SK-N-SH (cell line): Measurements from ENCODE around the gene TMEM117. TPM values are rescaled to one million over a fixed set of nuclear protein-coding genes. Genes with fewer than 3 reads are reported as not detected.

Experiments used
- CTCF ChIA-PET: fragments of 300-600, 350-600 bp; formaldehyde crosslinking; extraction: SDS; loops from one replicate; lab custom pipeline; 2021; lab: Yijun Ruan, JAX
- POLR2A ChIA-PET: fragments of 350-600 bp; sonication (Branson Sonifier 250); formaldehyde crosslinking; extraction: SDS; loops from one replicate; lab custom pipeline; 2020; ENCODE audit warnings: antibody characterized with exemption, inconsistent platforms; lab: Yijun Ruan, JAX
- DNase-seq: peaks from one replicate; pipeline ENCODE4 v3.0.0; 2012
- H2AFZ ChIP-seq: fragments of 200-600 bp; sonication (generic); 2 replicates; pipeline ENCODE4 v1.8.1; 2016; ENCODE audit warnings: antibody characterized with exemption, mild to moderate bottlenecking, low read depth
- H3F3A ChIP-seq: fragments of 200-600 bp; sonication (generic); replicated peaks from 2 replicates; pipeline ENCODE3; 2016; ENCODE audit warnings: antibody characterized with exemption, mild to moderate bottlenecking; ENCODE audit not compliant: insufficient read depth
- H3K27ac ChIP-seq, 2 experiments: fragments of 200-500 bp in 1 of 2; fragments of 200-600 bp in 1 of 2; sonication (Bioruptor generic) in 1 of 2; sonication (generic), shearing (Covaris generic) in 1 of 2; 2 replicates each; pipeline versions ENCODE4 v1.5.1 to v1.6.1; 2014 to 2016; ENCODE audit warnings: low read depth in 2 of 2, inconsistent platforms in 1 of 2, low read length in 1 of 2, mild to moderate bottlenecking in 1 of 2, mixed read lengths in 1 of 2
- H3K27me3 ChIP-seq: fragments of 200-600 bp; sonication (generic), shearing (Covaris generic); 2 replicates; pipeline ENCODE4 v1.6.1; 2016; ENCODE audit warnings: mixed run types; ENCODE audit not compliant: insufficient read depth
- H3K36me3 ChIP-seq, 2 experiments: fragments of 200-500 bp in 1 of 2; fragments of 200-600 bp in 1 of 2; sonication (Bioruptor generic) in 1 of 2; sonication (generic) in 1 of 2; replicated peaks in 1 of 2; 2 replicates each; pipeline versions ENCODE3 to v1.5.1; 2014 to 2016; ENCODE audit warnings: low read length in 1 of 2, mild to moderate bottlenecking in 1 of 2; ENCODE audit not compliant: insufficient read depth in 2 of 2, control insufficient read depth in 1 of 2
- H3K4me1 ChIP-seq, 2 experiments: fragments of 200-500 bp in 1 of 2; fragments of 200-600 bp in 1 of 2; sonication (Bioruptor generic) in 1 of 2; sonication (generic), shearing (Covaris generic) in 1 of 2; 2 replicates each; pipeline versions ENCODE4 v1.5.1 to v1.6.1; 2014 to 2016; ENCODE audit warnings: low read depth in 1 of 2, low read length in 1 of 2, mixed run types in 1 of 2; ENCODE audit not compliant: insufficient read depth in 2 of 2, control insufficient read depth in 1 of 2
- H3K4me2 ChIP-seq: fragments of 200-600 bp; sonication (generic), shearing (Covaris generic); 2 replicates; pipeline ENCODE4 v1.6.1; 2017; ENCODE audit warnings: mixed run types
- H3K4me3 ChIP-seq, 2 experiments: fragments of 200-500 bp in 1 of 2; fragments of 200-600 bp in 1 of 2; sonication (Bioruptor generic) in 1 of 2; sonication (generic), shearing (Covaris generic) in 1 of 2; 2 replicates each; pipeline versions ENCODE4 v1.5.1 to v1.8.1; 2014 to 2016; ENCODE audit warnings: low read depth in 2 of 2, inconsistent platforms in 1 of 2, low read length in 1 of 2, mild to moderate bottlenecking in 1 of 2, mixed read lengths in 1 of 2, moderate library complexity in 1 of 2
- H3K79me2 ChIP-seq: fragments of 200-600 bp; sonication (generic); 2 replicates; pipeline ENCODE4 v1.8.1; 2017; ENCODE audit warnings: mild to moderate bottlenecking; ENCODE audit not compliant: insufficient read depth
- H3K9ac ChIP-seq: fragments of 200-600 bp; sonication (generic); 2 replicates; pipeline ENCODE4 v1.6.1; 2017; ENCODE audit warnings: mixed run types
- H3K9me2 ChIP-seq: fragments of 200-600 bp; sonication (generic); 2 replicates; pipeline ENCODE4 v1.6.1; 2017; ENCODE audit warnings: mixed run types
- H3K9me3 ChIP-seq: fragments of 200-600 bp; sonication (generic); 2 replicates; pipeline ENCODE4 v1.6.1; 2017; ENCODE audit warnings: mixed run types, mild to moderate bottlenecking, moderate library complexity
- H4K20me1 ChIP-seq: fragments of 200-600 bp; sonication (generic); 2 replicates; pipeline ENCODE4 v1.6.1; 2017; ENCODE audit warnings: mild to moderate bottlenecking, mixed run types; ENCODE audit not compliant: insufficient read depth
- CHD2 ChIP-seq: fragments of 150-350 bp; IDR thresholded peaks from 2 replicates; pipeline ENCODE4 v1.6.1; 2018; ENCODE audit warnings: low read length; ENCODE audit not compliant: partially characterized antibody
- ELF1 ChIP-seq: IDR thresholded peaks from 2 replicates; pipeline ENCODE4 v1.4.0; 2012
- EP300 ChIP-seq, 2 experiments: IDR thresholded peaks; 2 replicates each; pipeline versions ENCODE4 v1.4.0 to v1.6.1; 2012; ENCODE audit warnings: borderline replicate concordance in 1 of 2, low read depth in 1 of 2, low read length in 1 of 2
- EZH2phosphoT487 ChIP-seq: fragments of 200-600 bp; sonication (generic); IDR thresholded peaks from 2 replicates; pipeline ENCODE4 v1.6.1; 2017; ENCODE audit warnings: low read depth, mixed run types, mild to moderate bottlenecking, antibody characterized with exemption, moderate library complexity, borderline replicate concordance
- FOXM1 ChIP-seq: IDR thresholded peaks from 2 replicates; pipeline ENCODE4 v1.4.0; 2012; ENCODE audit warnings: low read depth, mild to moderate bottlenecking
- GABPA ChIP-seq: IDR thresholded peaks from 2 replicates; pipeline ENCODE4 v1.4.0; 2012; ENCODE audit warnings: low read depth, mild to moderate bottlenecking
- GATA2 ChIP-seq: sonication (generic); formaldehyde crosslinking; IDR thresholded peaks from 2 replicates; pipeline ENCODE4 v1.5.0; 2020; ENCODE audit warnings: mild to moderate bottlenecking, missing genetic modification reagents
- JUND ChIP-seq: IDR thresholded peaks from 2 replicates; pipeline ENCODE4 v1.4.0; 2012
- MAX ChIP-seq: IDR thresholded peaks from 2 replicates; pipeline ENCODE4 v1.4.0; 2012; ENCODE audit warnings: low read depth
- MXI1 ChIP-seq: IDR thresholded peaks from 2 replicates; pipeline ENCODE4 v1.6.1; 2012; ENCODE audit warnings: mild to moderate bottlenecking, low read depth, low read length, improper control_type of control experiment
- NRF1 ChIP-seq: IDR thresholded peaks from 2 replicates; pipeline ENCODE4 v1.6.1; 2012; ENCODE audit warnings: low read depth, mild to moderate bottlenecking, low read length
- POLR2AphosphoS5 ChIP-seq: IDR thresholded peaks from 2 replicates; pipeline ENCODE4 v1.6.1; 2012; ENCODE audit warnings: low read depth, low read length
- REST ChIP-seq: IDR thresholded peaks from 2 replicates; pipeline ENCODE4 v1.6.1; 2012; ENCODE audit warnings: mild to moderate bottlenecking, low read depth, low read length, moderate library complexity
- RFX5 ChIP-seq: IDR thresholded peaks from 2 replicates; pipeline ENCODE4 v1.6.1; 2012; ENCODE audit warnings: mild to moderate bottlenecking, improper control_type of control experiment, low read length
- SIN3A ChIP-seq: IDR thresholded peaks from 2 replicates; pipeline ENCODE4 v1.6.1; 2012; ENCODE audit warnings: low read depth, mild to moderate bottlenecking, low read length, moderate library complexity, borderline replicate concordance
- SMC3 ChIP-seq: IDR thresholded peaks from 2 replicates; pipeline ENCODE4 v1.6.1; 2012; ENCODE audit warnings: low read depth, low read length, improper control_type of control experiment
- TAF1 ChIP-seq: IDR thresholded peaks from 2 replicates; pipeline ENCODE4 v1.6.1; 2012; ENCODE audit warnings: low read depth, mild to moderate bottlenecking, low read length, moderate library complexity, borderline replicate concordance
- TEAD4 ChIP-seq: IDR thresholded peaks from 2 replicates; pipeline ENCODE4 v1.4.0; 2012; ENCODE audit warnings: mild to moderate bottlenecking, borderline replicate concordance; ENCODE audit not compliant: insufficient read depth
- YY1 ChIP-seq: IDR thresholded peaks from 2 replicates; pipeline ENCODE4 v1.4.0; 2012; ENCODE audit warnings: low read depth, mild to moderate bottlenecking
- ZBTB33 ChIP-seq: IDR thresholded peaks from 2 replicates; pipeline ENCODE4 v1.4.0; 2012; ENCODE audit warnings: low read depth, borderline replicate concordance
- WGBS: methylation state at CpG from one replicate; pipeline ENCODE4 v1.1.6; 2017; ENCODE audit warnings: low lambda C conversion rate; 5-methylcytosine and 5-hydroxymethylcytosine counted together
- polyA plus RNA-seq, 3 experiments: library from polyadenylated mRNA; depleted of rRNA; stranded (reverse); fragments of >200 nt; gene quantifications; 2 replicates each; pipeline ENCODE4 v1.2.3, GENCODE V29; 2012
- TF ChIP-seq, protein P1 (sequence below): fragments of 200-600 bp; sonication (generic); IDR thresholded peaks from 2 replicates; pipeline ENCODE4 v1.6.1; 2017; ENCODE audit warnings: antibody characterized with exemption, mild to moderate bottlenecking, moderate library complexity
- TF ChIP-seq, protein P2 (sequence below): IDR thresholded peaks from 2 replicates; pipeline ENCODE4; 2012
- TF ChIP-seq, protein P3 (sequence below): fragments of 150-350 bp; IDR thresholded peaks from 2 replicates; pipeline ENCODE4 v1.6.1; 2016; ENCODE audit warnings: mild to moderate bottlenecking, low read depth, low read length

The TMEM117 gene
- polyA plus RNA-seq, 1 of the 3 experiments (the other 2 are of a cell fraction): 0.81 TPM

DNA sequence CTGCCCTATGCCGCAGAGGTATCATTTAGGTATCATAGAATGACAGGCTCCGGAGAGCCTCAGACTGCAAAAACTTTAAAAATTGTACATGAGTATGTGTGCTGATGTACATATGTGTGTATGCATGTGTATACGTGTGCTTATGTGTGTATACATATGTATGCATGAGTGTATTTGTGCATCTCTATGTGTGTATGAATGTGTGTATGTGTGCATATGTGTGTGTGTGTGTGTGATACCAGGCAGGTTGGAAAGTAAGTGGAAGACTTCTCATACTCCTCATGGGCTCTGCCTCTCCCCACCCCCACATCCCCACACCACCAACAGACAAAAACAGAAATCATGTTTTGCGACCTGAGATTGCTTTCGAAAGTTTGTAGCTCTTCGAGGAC is 621 bp upstream of the TMEM117 start (continued):
- TF ChIP-seq, protein P1, sequence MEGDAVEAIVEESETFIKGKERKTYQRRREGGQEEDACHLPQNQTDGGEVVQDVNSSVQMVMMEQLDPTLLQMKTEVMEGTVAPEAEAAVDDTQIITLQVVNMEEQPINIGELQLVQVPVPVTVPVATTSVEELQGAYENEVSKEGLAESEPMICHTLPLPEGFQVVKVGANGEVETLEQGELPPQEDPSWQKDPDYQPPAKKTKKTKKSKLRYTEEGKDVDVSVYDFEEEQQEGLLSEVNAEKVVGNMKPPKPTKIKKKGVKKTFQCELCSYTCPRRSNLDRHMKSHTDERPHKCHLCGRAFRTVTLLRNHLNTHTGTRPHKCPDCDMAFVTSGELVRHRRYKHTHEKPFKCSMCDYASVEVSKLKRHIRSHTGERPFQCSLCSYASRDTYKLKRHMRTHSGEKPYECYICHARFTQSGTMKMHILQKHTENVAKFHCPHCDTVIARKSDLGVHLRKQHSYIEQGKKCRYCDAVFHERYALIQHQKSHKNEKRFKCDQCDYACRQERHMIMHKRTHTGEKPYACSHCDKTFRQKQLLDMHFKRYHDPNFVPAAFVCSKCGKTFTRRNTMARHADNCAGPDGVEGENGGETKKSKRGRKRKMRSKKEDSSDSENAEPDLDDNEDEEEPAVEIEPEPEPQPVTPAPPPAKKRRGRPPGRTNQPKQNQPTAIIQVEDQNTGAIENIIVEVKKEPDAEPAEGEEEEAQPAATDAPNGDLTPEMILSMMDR: no peak
- TF ChIP-seq TAF1 (no peak), MXI1 (no peak)

DNA sequence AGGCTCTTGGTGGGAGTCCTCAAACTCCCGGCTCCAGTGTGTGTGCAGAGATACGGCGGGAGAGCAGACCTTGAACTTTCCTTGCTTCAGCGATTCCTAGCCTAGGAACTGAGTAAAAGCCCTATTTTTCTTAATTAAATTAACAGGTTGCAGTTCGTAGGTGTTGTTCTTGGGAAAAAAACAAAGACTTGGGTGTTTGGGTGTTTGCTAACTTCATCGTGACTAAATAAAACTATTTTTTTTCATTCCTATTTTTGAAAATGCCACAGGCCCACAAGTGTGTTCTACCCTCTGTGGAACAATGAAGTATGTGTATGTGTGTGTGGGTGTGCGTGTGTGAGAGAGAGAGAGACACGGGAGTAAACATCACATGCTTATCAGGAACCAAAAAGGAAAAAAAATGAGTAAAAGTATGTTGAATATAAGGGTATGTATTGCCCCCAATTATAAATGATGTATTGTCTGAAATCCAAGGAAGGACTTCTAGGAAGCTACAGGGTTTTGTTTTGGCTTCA is 651 bp downstream of the TMEM117 start:
- Histone ChIP-seq H3K4me2 (peak overlapping the region; percentile 98), H3K36me3 (no peaks in the 10 kb centered on the region), H3K9me3 (no peaks in the 10 kb centered on the region), H4K20me1 (no peaks in the 10 kb centered on the region), H3F3A (no peaks in the 10 kb centered on the region), H3K4me3 (peak overlapping the region; percentile 73 to 80), H2AFZ (peak overlapping the region; percentile 95), H3K27me3 (no peaks in the 10 kb centered on the region), H3K79me2 (no peaks in the 10 kb centered on the region), H3K9ac (peak overlapping the region; percentile 78), H3K27ac (peak overlapping the region; percentile 65 to 84), H3K9me2 (no peaks in the 10 kb centered on the region), H3K4me1 (peaks cover 0 to 9% of the 10 kb centered on the region in 2 experiments; a peak in 2 of 4 replicates)
- TF ChIP-seq YY1: no peak
- TF ChIP-seq, protein P2, sequence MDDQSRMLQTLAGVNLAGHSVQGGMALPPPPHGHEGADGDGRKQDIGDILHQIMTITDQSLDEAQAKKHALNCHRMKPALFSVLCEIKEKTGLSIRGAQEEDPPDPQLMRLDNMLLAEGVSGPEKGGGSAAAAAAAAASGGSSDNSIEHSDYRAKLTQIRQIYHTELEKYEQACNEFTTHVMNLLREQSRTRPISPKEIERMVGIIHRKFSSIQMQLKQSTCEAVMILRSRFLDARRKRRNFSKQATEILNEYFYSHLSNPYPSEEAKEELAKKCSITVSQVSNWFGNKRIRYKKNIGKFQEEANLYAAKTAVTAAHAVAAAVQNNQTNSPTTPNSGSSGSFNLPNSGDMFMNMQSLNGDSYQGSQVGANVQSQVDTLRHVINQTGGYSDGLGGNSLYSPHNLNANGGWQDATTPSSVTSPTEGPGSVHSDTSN: no peak
- no peak for TF ChIP-seq ELF1
- no peak for TF ChIP-seq EP300 (IDR thresholded peaks at IDR 0.05; ENCODE audit: borderline replicate concordance in 1 of 2, low read depth in 1 of 2, low read length in 1 of 2)
- TF ChIP-seq SMC3: no peak
- no peak for TF ChIP-seq GATA2 (CRISPR knock-in tag)
- TF ChIP-seq TEAD4: no peak
- no peak for TF ChIP-seq ZBTB33
- TF ChIP-seq RFX5: no peak
- no peak for TF ChIP-seq FOXM1
- no peak for TF ChIP-seq MAX
- no peak for TF ChIP-seq NRF1
- TF ChIP-seq POLR2AphosphoS5: no peak
- no peak for TF ChIP-seq GABPA
- no peak for TF ChIP-seq JUND
- no peak for TF ChIP-seq CHD2
- TF ChIP-seq, protein P3, sequence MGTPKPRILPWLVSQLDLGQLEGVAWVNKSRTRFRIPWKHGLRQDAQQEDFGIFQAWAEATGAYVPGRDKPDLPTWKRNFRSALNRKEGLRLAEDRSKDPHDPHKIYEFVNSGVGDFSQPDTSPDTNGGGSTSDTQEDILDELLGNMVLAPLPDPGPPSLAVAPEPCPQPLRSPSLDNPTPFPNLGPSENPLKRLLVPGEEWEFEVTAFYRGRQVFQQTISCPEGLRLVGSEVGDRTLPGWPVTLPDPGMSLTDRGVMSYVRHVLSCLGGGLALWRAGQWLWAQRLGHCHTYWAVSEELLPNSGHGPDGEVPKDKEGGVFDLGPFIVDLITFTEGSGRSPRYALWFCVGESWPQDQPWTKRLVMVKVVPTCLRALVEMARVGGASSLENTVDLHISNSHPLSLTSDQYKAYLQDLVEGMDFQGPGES: no peak
- TF ChIP-seq EZH2phosphoT487: no peak
- TF ChIP-seq REST: no peak
- no peak for TF ChIP-seq SIN3A
- DNase-seq: peak; percentile 19
- ChIA-PET CTCF (interaction anchor here (0.8 to 2.8 kb wide), 3 partner anchors 33 to 77 kb away, joined by 3 to 7 read pairs (median 4); no protein-coding TSS in a partner anchor), POLR2A (interaction anchor here (2.2 kb wide), 1 partner anchor 30 kb away, joined by 16 read pairs; the partner anchor contains the start of gene TWF1)
- 3% methylated on average over 8 of the region's 8 CpGs for WGBS
